ENCODE results near the gene PRKCA. TPM values are rescaled to one million over a fixed set of nuclear protein-coding genes. Genes with fewer than 3 reads are reported as not detected.

PRKCA gene
- total and polyA plus RNA-seq, 2 of the 13 experiments (the other 11 are each of a cell fraction or from before 2014, with no cell fraction given), result 18.5 to 21.5 TPM

GRCh38 chr17:66582373-66583111 lies 280.1 kb downstream of the PRKCA start (continued):
- TF ChIP-seq ZNF382 (CRISPR knock-in tag; IDR thresholded peaks at IDR 0.05; ENCODE audit: borderline replicate concordance) (no peak), ZNF446 (CRISPR knock-in tag; IDR thresholded peaks at IDR 0.05) (no peak), NAIF1 (CRISPR knock-in tag; IDR thresholded peaks at IDR 0.05; ENCODE audit: borderline replicate concordance) (no peak), DNMT1 (CRISPR knock-in tag; IDR thresholded peaks at IDR 0.05) (no peak), ADNP (CRISPR knock-in tag; IDR thresholded peaks at IDR 0.05) (peak; percentile 63; the same call in 1 of the 2 replicates), ZNF230 (CRISPR knock-in tag; IDR thresholded peaks at IDR 0.05) (no peak), NR0B2 (CRISPR knock-in tag; IDR thresholded peaks at IDR 0.05) (no peak), SIN3A (IDR thresholded peaks at IDR 0.05; ENCODE audit: borderline replicate concordance, low read depth, low read length) (no peak), EEA1 (CRISPR knock-in tag; IDR thresholded peaks at IDR 0.05; ENCODE audit: borderline replicate concordance) (no peak), ZNF234 (CRISPR knock-in tag; conservative IDR thresholded peaks at IDR 0.05) (no peak), ZNF362 (CRISPR knock-in tag; IDR thresholded peaks at IDR 0.05; ENCODE audit: borderline replicate concordance) (0 out of 2 replicates have a peak, but pooled peaks have one; percentile 11), HBP1 (CRISPR knock-in tag; IDR thresholded peaks at IDR 0.05; ENCODE audit: low read depth) (no peak), ZGPAT (CRISPR knock-in tag; IDR thresholded peaks at IDR 0.05) (no peak), ZFP41 (CRISPR knock-in tag; IDR thresholded peaks at IDR 0.05; ENCODE audit: borderline replicate concordance) (no peak), NFKB2 (CRISPR knock-in tag; IDR thresholded peaks at IDR 0.05; ENCODE audit: borderline replicate concordance) (no peak), ZNF629 (CRISPR knock-in tag; conservative IDR thresholded peaks at IDR 0.05) (peak; percentile 93), RBM22 (optimal IDR thresholded peaks at IDR 0.05; ENCODE audit: low read length) (no peak), MTERF4 (CRISPR knock-in tag; IDR thresholded peaks at IDR 0.05) (no peak)

All from HepG2 (cell line).